Activated CD8-positive, alpha-beta T cell treated with anti-CD3 and anti-CD28 coated beads, Interleukin-2, amount 10 ng/mL, durations not matched to agents 7 days and 5 days (primary cell): ENCODE results near the gene SUN1. TPM values are rescaled to one million over a fixed set of nuclear protein-coding genes. Genes with fewer than 3 reads are reported as not detected.

Source experiments
- ATAC-seq: fragments of 150-1000 bp; cut with Tn5 transposase; one replicate; pipeline ENCODE4 v1.10.0; 2021; ENCODE audit warnings: moderate library complexity
- CTCF ChIA-PET: fragments of 350-600 bp; sonication (Branson Sonifier 250); formaldehyde crosslinking; loops from one replicate; lab custom pipeline; 2021; ENCODE audit warnings: antibody characterized with exemption; lab: Charles Lee
- POLR2A ChIA-PET: fragments of 350-600 bp; sonication (Branson Sonifier 250); formaldehyde crosslinking; loops from one replicate; lab custom pipeline; 2021; ENCODE audit warnings: antibody characterized with exemption; lab: Charles Lee
- DNase-seq: peaks from one replicate; pipeline ENCODE4 v3.0.0-alpha.2; 2020
- H3K27ac Mint-ChIP-seq: one replicate; pipeline ENCODE4 v1.8.0; 2021; ENCODE audit warnings: mild to moderate bottlenecking, mixed read lengths
- H3K27me3 Mint-ChIP-seq: one replicate; pipeline ENCODE4 v1.8.0; 2021; ENCODE audit warnings: low read depth, mixed read lengths
- H3K36me3 Mint-ChIP-seq: one replicate; pipeline ENCODE4 v1.8.0; 2021; ENCODE audit warnings: low read depth, mixed read lengths
- H3K4me1 Mint-ChIP-seq: one replicate; pipeline ENCODE4 v1.8.0; 2021; ENCODE audit warnings: low read depth, mixed read lengths
- H3K4me3 Mint-ChIP-seq: one replicate; pipeline ENCODE4 v1.8.0; 2021; ENCODE audit warnings: mild to moderate bottlenecking, mixed read lengths
- H3K9me3 Mint-ChIP-seq: one replicate; pipeline ENCODE4 v1.8.0; 2022; ENCODE audit warnings: mixed read lengths; ENCODE audit not compliant: insufficient read depth
- total RNA-seq, 2 experiments: library from RNA; stranded (reverse); gene quantifications; one replicate each; pipeline ENCODE4 v1.2.3, GENCODE V29; 2021

Gene SUN1
- total RNA-seq, 2 experiments from 2014 or later, result 38.4 to 39.7 TPM

DNA sequence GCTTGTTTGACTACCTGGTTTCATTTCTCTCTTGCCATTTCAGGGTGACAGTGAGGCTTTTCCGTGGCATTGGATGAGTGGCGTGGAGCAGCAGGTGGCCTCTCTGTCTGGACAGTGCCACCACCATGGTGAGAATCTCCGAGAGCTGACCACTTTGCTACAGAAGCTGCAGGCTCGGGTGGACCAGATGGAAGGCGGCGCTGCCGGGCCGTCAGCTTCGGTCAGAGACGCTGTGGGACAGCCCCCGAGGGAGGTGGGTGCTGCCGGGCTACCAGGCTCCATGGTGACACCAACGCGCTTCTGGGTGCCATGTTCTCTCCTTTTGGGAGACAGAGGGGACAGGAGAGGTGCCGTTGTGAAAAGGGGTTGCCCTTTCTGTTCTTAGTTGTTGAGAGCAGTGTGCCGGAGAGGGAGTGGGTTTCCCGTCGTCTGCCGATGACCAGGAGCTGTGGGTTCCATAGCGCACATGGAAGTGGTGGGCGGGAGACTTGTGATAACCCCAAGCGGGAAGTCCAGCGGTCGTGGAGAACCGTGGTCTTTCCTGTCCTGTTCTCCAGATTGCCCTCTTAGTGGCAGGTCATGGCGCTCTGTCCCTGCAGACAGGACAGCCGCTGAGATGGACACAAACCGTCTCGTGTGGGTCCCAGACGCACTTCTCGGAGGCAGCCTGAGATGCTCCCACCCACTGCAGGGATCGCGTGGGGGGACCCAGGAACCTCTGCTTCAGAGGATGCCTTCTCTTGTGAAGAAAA is 21.3 kb downstream of the SUN1 start:
- H3K4me1 Mint-ChIP-seq, result no peaks in the 10 kb centered on the region
- CTCF ChIA-PET, result interaction anchor here (0.9 kb wide), 1 partner anchor 19 kb away, joined by 3 read pairs; no protein-coding TSS in a partner anchor
- no peak for ATAC-seq
- POLR2A ChIA-PET, result no interaction called here
- H3K36me3 Mint-ChIP-seq, result peaks cover 25% of the 10 kb centered on the region
- DNase-seq, result no peak
- no peaks in the 10 kb centered on the region for H3K9me3 Mint-ChIP-seq
- H3K27me3 Mint-ChIP-seq, result no peaks in the 10 kb centered on the region
- no peak overlapping the region for H3K27ac Mint-ChIP-seq
- H3K4me3 Mint-ChIP-seq, result no peak overlapping the region

DNA sequence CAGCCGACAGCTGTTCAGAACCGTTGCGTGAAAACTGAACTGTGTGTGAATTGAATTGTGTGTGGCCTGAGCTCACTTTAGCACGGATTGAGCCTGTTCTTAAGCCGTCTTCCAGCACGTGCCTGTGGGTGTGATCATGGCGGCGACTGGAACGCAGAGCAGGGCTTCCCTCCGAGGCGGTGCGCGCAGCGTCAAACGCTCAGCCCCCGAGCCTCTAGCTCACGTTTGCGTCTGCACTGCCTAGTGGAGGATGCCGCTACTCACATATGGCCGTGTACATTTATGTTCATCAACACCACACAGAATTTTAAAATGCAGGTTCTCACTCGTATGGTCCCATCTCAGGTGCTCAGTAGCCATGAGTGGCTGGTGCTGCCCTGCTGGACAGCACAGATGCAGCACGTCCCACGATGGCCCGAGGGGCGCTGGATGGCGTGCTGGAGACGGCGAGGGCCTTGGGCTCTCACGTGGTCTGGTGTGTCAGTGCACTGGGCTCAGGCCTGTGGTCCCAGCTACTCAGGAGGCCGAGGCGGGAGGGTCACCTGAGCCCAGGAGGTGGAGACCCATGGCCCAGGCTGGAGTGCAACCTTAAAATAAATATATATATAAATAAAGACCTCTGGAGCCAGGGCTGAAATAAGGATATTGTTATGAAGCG is 22.0 kb downstream of the SUN1 start:
- no peak for ATAC-seq

DNA sequence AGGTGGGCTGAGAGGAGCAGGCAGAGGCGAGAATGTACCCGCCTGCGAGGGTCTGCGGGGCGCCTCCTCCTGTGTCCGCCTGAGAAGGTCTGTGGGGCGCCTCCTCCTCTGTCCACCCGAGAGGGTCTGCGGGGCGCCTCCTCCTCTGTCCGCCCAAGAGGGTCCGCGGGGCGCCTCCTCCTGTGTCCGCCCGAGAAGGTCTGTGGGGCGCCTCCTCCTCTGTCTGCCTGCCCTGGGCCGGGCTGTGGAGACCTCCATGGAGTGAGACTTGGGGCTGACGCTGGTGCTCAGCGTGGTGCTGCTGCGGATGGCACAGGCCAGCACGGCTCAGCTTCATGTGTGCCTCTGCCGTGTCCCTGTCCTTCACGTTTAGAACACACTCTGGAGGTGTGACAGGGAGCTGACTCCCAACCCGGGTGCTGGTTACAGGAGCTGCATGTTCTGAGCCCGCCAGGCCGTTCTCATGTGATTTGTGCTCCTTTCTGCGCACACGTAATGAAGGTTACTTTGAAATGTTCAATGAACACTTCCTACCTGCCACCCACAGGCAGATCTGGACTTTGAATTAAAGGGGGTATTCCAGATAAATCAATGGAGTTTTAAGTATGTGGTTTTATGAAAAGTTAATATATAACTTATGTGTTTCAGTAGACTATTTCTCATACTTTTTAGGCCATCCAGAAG is 23.6 kb downstream of the SUN1 start:
- POLR2A ChIA-PET, result no interaction called here
- H3K36me3 Mint-ChIP-seq, result peaks cover 18% of the 10 kb centered on the region

More for the DNA sequence above, 22.0 kb downstream of the SUN1 start:
- POLR2A ChIA-PET, result no interaction called here
- Mint-ChIP-seq H3K9me3 (no peaks in the 10 kb centered on the region), H3K4me1 (no peaks in the 10 kb centered on the region), H3K27ac (no peak overlapping the region), H3K27me3 (no peaks in the 10 kb centered on the region), H3K36me3 (peaks cover 21% of the 10 kb centered on the region), H3K4me3 (no peak overlapping the region)
- no peak for DNase-seq
- CTCF ChIA-PET, result interaction anchor here (0.9 kb wide), 1 partner anchor 18 kb away, joined by 3 read pairs; no protein-coding TSS in a partner anchor

DNA sequence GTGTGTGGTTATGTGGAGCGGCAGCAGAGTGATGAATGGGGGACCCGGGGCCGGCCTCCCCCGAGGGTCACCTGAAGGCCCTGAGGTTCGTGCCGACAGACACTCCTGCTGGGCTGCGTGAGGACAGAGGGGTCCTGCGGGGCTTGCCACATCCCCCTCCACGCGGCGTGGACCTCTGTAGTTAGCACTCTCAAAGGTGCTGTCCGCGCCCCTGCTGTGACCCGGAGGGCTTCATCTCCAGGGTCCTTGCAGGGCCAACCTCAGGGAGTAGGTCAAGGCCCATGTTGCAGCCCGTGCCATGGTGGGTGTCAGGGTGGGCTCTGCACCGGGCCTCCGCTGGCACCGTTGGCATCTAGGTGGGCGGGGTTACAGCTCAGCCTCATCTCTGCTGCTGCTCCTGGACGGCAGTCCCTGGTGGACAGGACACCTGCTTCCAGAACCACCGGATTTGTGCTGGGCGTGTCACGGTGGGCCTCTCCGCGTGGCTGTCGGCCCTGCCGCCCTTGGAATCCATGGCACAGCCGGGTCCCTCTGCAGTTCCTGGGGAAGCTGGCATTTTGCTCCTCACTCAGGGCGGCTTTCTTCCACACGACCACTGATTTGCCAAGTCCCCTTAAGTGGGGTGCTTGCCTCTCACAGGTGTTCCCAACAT is 24.3 kb downstream of the SUN1 start:
- ATAC-seq (no peak), DNase-seq (no peak)
- POLR2A ChIA-PET, result no interaction called here
- Mint-ChIP-seq H3K27ac (no peak overlapping the region), H3K9me3 (no peaks in the 10 kb centered on the region), H3K27me3 (no peaks in the 10 kb centered on the region), H3K36me3 (peaks cover 22% of the 10 kb centered on the region), H3K4me1 (no peaks in the 10 kb centered on the region), H3K4me3 (no peak overlapping the region)
- CTCF ChIA-PET, result no interaction called here

More for the DNA sequence above, 23.6 kb downstream of the SUN1 start:
- Mint-ChIP-seq H3K9me3 (no peaks in the 10 kb centered on the region), H3K27me3 (no peaks in the 10 kb centered on the region), H3K27ac (no peak overlapping the region), H3K4me1 (no peaks in the 10 kb centered on the region), H3K4me3 (no peak overlapping the region)
- CTCF ChIA-PET, result no interaction called here
- DNase-seq, result no peak
- ATAC-seq, result no peak

DNA sequence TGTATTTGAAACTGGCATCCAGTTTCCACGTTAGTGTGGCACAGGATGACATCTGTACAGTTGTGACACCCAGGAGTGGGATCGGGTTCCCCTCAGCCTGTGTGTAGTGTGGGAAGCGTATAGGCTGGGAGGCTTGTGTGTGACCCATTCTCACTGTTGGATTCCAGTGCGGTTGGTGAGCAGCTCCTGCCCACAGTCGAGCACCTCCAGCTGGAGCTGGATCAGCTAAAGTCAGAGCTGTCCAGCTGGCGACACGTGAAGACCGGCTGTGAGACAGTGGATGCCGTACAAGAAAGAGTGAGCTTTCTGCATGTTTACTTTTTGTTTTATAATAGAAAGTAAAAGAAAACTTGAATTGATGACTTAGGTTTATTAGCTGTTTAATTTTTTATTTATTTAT is 25.4 kb downstream of the SUN1 start:
- DNase-seq (no peak), ATAC-seq (no peak)
- no peaks in the 10 kb centered on the region for H3K4me1 Mint-ChIP-seq
- no peak overlapping the region for H3K27ac Mint-ChIP-seq
- ChIA-PET POLR2A (no interaction called here), CTCF (no interaction called here)
- no peaks in the 10 kb centered on the region for H3K9me3 Mint-ChIP-seq
- no peaks in the 10 kb centered on the region for H3K27me3 Mint-ChIP-seq
- H3K4me3 Mint-ChIP-seq, result no peak overlapping the region
- H3K36me3 Mint-ChIP-seq, result peaks cover 30% of the 10 kb centered on the region

DNA sequence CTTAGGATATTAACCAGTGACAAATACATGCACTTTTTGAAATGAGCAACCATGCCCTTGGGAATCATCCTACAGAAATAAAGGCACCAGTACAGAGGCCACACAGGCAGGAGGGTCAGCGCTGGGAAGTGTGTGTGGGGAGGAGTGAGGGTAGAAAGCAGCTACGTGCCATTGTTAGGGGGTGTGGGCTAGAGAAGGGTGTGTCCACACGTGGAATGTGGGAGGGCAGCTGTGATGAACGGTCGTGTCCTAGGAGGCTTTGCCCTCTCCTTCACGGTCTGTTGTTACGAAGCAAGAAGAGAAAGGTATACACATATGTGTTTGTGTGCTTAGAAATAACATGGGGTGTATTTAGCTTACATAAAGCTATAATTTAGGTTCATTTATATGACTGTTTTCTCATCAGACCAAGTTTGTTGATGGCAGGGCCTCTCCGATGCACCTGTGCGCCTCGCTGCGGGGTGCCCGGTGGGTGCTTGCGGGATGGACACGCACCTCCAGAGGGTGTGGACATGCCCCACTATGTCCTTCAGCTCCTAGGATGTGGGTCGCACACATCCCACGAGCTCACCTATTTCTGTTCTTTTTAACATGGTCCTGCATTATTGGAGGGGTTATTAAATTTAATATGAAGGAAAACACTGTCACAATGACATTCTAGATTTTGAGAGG is 27.2 kb downstream of the SUN1 start:
- CTCF ChIA-PET, result interaction anchor here (1.3 kb wide), 1 partner anchor 11 kb away, joined by 3 read pairs; no protein-coding TSS in a partner anchor
- Mint-ChIP-seq H3K4me3 (no peak overlapping the region), H3K27me3 (no peaks in the 10 kb centered on the region), H3K27ac (no peak overlapping the region), H3K9me3 (no peaks in the 10 kb centered on the region), H3K36me3 (peaks cover 23% of the 10 kb centered on the region), H3K4me1 (no peaks in the 10 kb centered on the region)
- POLR2A ChIA-PET, result interaction anchor here (0.8 kb wide), 1 partner anchor 16 kb away, joined by 4 read pairs; no protein-coding TSS in a partner anchor
- no peak for ATAC-seq
- DNase-seq, result no peak

DNA sequence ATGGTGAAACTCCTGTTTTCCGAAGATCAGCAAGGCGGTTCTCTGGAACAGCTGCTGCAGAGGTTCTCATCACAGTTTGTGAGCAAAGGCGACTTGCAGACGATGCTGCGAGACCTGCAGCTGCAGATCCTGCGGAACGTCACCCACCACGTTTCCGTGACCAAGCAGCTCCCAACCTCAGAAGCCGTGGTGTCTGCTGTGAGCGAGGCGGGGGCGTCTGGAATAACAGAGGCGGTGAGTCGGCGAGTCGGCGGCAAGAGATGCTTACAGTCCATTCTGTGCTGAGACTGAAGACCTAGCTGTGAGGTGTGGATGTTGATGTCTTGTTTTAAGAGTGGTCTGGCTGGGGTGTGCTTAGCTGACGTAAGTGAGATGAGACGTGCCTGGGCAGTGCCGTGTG is 27.9 kb downstream of the SUN1 start:
- H3K4me1 Mint-ChIP-seq, result no peaks in the 10 kb centered on the region
- no peak overlapping the region for H3K27ac Mint-ChIP-seq
- CTCF ChIA-PET, result no interaction called here
- no peak overlapping the region for H3K4me3 Mint-ChIP-seq
- POLR2A ChIA-PET, result no interaction called here
- H3K9me3 Mint-ChIP-seq, result no peaks in the 10 kb centered on the region
- H3K27me3 Mint-ChIP-seq, result no peaks in the 10 kb centered on the region
- no peak for DNase-seq
- ATAC-seq, result no peak
- peaks cover 23% of the 10 kb centered on the region for H3K36me3 Mint-ChIP-seq

DNA sequence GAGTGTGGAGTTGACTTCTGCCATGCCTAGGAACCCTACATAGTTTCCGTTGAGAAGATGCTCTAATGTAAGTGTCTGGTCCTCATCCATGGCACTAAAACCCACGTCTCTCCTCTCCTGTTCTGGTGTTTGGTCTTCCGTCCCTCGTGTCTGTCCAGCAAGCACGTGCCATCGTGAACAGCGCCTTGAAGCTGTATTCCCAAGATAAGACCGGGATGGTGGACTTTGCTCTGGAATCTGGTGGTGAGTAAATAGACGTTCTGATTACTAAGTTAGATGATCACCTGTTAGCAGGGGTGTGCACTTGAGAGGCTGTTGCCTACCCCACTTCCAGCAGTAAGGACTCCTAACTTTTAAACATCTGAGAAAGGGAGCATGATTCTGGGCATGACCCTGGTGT is 28.9 kb downstream of the SUN1 start:
- Mint-ChIP-seq H3K4me3 (no peak overlapping the region), H3K27ac (no peak overlapping the region), H3K27me3 (no peaks in the 10 kb centered on the region), H3K9me3 (no peaks in the 10 kb centered on the region), H3K4me1 (no peaks in the 10 kb centered on the region), H3K36me3 (peaks cover 29% of the 10 kb centered on the region)
- CTCF ChIA-PET, result interaction anchor here (0.6 to 1.6 kb wide), 2 partner anchors 12 to 18 kb away, joined by 3 read pairs; no protein-coding TSS in a partner anchor
- POLR2A ChIA-PET, result no interaction called here
- DNase-seq (no peak), ATAC-seq (no peak)

DNA sequence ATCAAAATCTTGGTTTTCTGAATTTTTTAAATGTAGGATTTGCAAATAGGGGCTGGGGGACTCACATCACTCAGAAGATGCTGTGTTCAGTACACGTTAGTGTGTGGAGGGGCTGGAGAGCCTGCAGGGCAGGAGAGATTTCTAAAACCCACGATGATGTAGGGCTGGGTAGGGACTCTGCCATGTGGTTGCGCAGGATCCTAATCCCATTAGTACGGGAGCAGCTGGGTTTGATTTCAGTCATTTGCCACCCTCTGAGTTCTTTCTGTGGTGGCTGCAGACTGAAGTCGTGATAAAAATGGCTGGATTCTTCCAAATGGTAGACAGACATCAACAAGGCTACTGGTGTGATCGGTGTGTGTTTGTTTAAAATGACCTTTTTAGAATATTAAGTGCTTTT is 29.9 kb downstream of the SUN1 start:
- ATAC-seq (no peak), DNase-seq (no peak)
- ChIA-PET CTCF (interaction anchor here (1.2 to 1.6 kb wide), 2 partner anchors 11 to 19 kb away, joined by 3 to 5 read pairs; no protein-coding TSS in a partner anchor), POLR2A (no interaction called here)
- Mint-ChIP-seq H3K36me3 (peaks cover 31% of the 10 kb centered on the region), H3K27me3 (no peaks in the 10 kb centered on the region), H3K27ac (no peak overlapping the region), H3K4me1 (no peaks in the 10 kb centered on the region), H3K4me3 (no peak overlapping the region), H3K9me3 (no peaks in the 10 kb centered on the region)

DNA sequence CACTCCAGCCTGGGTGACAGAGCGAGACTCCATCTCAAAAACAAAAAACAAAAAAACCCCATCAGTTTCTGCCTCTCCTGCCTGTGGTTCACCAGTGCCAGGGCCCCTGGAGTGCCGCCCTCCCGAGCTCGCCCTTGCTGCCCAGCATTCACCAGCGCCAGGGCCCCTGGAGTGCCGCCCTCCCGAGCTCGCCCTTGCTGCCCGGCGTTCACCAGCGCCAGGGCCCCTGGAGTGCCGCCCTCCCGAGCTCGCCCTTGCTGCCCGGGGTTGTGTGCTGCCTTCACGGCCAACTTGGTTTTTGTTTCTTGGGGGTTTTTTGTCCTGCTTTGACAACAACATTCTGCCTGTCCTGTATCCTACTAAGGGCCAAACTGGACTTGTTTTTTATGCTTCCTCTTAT is 30.8 kb downstream of the SUN1 start:
- H3K36me3 Mint-ChIP-seq, result peaks cover 34% of the 10 kb centered on the region
- no peaks in the 10 kb centered on the region for H3K4me1 Mint-ChIP-seq
- H3K9me3 Mint-ChIP-seq, result no peaks in the 10 kb centered on the region
- DNase-seq (no peak), ATAC-seq (no peak)
- ChIA-PET CTCF (interaction anchor here (0.8 to 1.2 kb wide), 3 partner anchors 10 to 47 kb away, joined by 3 to 5 read pairs (median 3); no protein-coding TSS in a partner anchor), POLR2A (interaction anchor here (0.6 kb wide), 1 partner anchor 408 kb away, joined by 4 read pairs; no protein-coding TSS in a partner anchor)
- H3K27me3 Mint-ChIP-seq, result no peaks in the 10 kb centered on the region
- H3K27ac Mint-ChIP-seq, result no peak overlapping the region
- no peak overlapping the region for H3K4me3 Mint-ChIP-seq

DNA sequence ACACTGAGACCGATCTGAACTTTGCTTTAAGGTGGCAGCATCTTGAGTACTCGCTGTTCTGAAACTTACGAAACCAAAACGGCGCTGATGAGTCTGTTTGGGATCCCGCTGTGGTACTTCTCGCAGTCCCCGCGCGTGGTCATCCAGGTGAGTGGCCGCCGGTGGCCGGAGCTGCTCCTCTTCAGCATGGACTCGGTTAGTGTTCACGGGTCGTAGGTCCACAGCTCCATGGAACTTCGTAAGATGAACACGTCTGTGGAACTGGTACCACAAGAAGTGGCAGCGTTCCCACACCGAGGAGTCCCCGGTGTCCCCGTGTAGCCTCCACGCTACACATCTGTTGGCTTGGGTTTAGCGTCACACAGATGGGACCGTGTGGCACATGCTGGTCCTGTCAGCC is 33.6 kb downstream of the SUN1 start:
- Mint-ChIP-seq H3K27ac (no peak overlapping the region), H3K4me3 (no peak overlapping the region), H3K4me1 (no peaks in the 10 kb centered on the region), H3K27me3 (no peaks in the 10 kb centered on the region), H3K9me3 (no peaks in the 10 kb centered on the region), H3K36me3 (peaks cover 32% of the 10 kb centered on the region)
- no peak for ATAC-seq
- ChIA-PET CTCF (no interaction called here), POLR2A (no interaction called here)
- no peak for DNase-seq
